Activated CD4-positive, alpha-beta T cell treated with anti-CD3 and anti-CD28 coated beads, Interleukin-2, amount 50 U/mL, for 16 hours (primary cell): ENCODE results near the gene HDAC10.
"Not testable (repeated sequence)": the region's sequence is repeated elsewhere in the genome, so short reads cannot be mapped to it uniquely, and the experiment has no call there.

Experiments used
- DNase-seq: peaks from one replicate; pipeline ENCODE4 v3.0.0-alpha.2; 2020

The HDAC10 gene

DNA sequence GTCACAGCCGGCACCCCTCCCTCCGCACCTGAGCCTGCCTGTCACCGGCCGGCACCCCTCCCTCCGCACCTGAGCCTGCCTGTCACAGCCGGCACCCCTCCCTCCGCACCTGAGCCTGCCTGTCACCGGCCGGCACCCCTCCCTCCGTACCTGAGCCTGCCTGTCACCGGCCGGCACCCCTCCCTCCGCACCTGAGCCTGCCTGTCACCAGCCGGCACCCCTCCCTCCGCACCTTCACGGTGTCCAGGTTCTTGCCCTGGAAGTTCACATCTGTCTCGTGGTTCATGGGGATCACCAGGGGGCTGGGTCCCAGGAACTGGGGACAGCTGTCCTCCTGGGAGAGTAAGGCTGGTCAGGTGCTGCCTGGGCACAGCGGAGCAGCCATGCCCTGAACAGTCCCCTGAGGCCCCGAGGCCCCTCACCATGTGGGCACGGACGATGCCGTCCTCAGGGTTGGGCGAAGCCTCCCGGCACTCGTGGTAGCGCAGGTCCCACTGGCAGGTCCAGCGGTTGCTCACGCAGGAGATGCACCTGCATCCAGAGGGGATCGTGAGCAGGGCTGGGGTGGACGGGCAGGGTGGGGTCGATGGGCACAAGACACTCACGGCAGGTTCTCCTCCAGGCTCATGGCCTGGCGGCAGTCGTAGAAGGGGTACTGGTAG is 34.6 kb upstream of the HDAC10 start:
- no peak for DNase-seq

DNA sequence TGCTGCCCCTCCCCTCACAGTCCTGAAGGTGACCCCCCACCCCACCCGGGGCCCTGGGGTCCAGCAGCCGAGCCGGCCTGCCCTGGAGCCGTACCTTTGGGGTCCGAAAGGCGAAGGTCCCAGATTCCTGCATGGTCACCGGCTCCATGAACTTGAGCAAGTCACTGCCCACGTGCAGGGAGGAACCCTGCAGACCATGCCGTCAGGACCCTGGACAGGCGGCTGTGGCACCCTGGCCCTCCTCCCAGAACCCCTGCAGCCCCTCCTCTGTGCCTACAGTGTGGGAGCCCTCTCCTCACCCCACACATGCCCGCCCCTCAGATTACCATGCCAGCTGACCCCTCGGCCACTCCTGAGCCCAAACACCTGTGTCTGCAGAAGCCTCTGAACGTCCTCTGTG is 33.4 kb upstream of the HDAC10 start:
- no peak for DNase-seq

DNA sequence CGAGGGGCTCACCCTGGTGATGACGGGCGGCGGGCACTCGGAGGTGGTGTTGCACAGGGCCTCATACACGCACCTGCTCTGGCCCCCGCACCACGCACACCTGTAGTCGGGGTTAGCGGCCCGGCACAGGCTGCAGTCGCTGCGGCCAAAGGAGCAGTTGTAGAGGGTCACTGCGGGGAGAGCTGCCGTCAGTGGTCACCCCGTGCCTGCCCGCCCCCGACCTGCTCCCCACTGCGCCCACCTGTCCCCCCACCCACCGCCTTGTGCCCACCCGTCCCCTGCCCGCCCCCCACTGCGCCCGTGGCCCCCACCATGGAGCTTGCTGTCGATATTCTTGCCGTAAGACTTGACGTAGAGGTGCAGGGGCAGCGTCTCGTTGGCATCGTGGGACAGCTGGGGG is 32.8 kb upstream of the HDAC10 start:
- no peak for DNase-seq

- DNase-seq = no peak
Measured at GRCh38 chr22:50282361-50283155, 31.5 kb upstream of the HDAC10 start.

DNA sequence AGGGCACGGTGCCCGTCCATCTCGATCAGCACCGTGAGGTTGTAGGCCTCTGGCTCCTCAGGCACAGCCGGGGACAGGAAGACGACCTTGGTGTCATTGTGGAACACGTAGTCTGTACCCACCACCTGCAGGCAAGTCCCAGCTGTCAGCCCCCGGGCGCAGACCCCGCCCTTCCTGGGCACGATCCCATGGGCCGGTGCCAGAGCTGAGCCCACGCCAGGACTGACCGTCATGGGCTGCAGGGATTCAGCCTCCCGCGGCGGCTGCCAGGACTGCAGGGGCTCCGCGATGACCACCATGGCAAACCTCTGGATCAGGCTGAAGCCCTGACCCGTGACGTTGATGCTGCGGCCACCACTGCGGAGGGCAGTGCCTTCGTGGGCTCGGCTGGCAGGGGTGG is 30.9 kb upstream of the HDAC10 start:
- no peak for DNase-seq

DNA sequence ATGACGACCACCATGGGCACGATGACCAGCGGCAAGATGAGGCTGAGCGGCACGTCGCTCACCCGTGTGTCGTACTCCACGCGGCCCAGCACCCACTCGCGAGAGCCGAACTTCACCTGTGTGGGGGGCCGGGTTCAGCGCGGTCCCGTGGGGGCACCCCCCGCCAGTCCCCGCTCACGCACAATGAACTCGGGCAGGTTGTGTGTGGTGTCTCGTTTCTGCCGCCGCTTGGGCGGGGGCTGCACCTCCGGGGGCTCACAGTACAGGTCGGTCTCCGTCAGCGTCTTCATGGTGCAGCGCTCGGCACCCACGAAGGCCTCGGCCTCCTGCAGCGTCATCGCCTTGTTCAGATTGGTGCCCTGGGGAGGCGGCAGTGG is 30.3 kb upstream of the HDAC10 start:
- no peak for DNase-seq

- no peak for DNase-seq
Measured at GRCh38 chr22:50280708-50281383, 29.8 kb upstream of the HDAC10 start.

DNA sequence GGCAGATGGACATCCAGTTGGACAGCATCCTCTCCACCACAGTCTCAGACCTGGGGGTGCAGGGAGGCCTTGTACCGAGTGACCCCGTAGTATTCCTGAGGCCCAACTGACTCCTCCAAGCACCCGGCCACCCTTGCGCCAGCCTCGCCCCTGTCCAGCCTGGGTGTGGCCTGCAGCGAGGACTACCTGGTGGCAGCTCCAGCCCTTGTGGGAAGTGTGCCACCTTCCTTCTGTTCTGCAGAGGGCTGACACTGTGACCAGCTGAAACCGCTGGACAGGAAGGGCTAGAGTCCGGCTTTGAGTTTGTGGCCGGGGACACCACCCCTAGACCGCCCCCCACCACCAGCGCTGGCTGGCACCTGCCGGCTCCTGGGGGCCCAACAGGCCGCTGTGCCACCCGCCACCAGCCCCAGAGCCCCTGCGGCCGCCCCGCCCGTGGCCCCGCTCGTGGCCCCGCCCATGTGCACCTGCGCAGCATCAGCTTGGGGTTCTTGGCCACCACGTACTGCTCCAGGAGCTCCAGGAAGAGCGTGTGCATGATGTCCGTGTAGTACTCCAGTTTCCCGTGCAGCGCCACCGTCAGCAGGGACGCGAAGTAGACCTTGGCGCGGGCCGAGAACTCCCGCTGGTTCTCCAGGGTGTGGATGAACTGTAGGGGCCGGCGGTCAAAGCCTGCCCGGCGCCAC is 29.1 kb upstream of the HDAC10 start:
- no peak for DNase-seq

GRCh38 chr22:50278956-50279619 is 28.0 kb upstream of the HDAC10 start:
- DNase-seq = no peak

DNA sequence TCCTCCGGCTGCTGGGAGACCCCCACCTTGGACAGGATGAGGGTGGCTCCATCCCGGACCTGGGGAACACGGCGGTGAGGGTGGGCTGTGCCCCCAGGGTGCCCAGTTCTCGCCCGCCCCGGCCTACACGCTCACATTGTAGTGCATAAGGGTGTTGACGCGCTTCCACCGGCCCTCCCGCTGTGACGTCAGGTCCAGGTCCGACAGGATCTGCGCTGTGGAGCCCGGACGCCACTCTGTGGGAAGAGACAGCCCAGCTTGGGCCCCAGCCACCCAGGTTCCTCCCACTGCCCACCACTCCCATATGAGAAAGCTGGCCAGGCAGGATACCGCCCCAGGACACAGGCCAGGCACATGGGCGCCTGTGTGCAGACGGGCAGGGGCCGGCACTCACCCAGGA is 27.4 kb upstream of the HDAC10 start:
- DNase-seq = no peak

DNA sequence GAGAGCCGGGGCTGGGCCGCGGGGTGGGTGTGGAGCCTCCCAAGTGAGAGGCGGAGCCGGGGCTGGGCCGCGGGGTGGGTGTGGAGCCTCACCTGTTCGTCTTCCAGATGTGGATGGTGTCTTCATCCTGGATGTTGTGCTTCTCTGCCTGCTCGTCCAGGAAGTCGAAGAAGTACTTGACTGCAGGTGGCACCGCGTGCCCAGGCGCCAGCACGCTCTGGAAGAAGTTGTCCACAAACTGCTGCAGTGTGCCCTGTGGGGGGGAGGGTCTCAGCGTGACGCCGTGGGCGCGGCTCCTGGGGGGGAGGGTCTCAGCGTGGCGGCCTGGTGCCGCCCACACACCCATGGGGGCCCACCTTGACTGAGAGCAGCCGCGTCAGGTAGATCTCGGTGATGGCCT is 26.7 kb upstream of the HDAC10 start:
- no peak for DNase-seq

DNA sequence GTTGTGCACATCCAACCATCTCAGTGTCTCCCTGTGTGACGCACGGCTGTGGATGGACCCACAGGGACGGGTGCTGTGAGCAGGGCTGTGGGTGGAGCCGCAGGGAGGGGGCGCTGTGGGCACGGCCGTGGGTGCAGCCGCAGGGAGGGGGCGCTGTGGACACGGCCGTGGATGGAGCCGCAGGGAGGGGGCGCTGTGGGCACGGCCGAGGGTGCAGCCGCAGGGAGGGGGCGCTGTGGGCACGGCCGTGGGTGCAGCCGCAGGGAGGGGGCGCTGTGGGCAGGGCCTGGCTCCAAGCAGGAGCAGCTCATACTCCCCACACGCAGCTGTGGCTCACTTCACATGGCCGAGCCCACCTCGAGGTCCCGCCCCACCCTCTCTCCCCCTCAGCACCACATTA is 25.1 kb upstream of the HDAC10 start:
- DNase-seq = peak; percentile 73

DNA sequence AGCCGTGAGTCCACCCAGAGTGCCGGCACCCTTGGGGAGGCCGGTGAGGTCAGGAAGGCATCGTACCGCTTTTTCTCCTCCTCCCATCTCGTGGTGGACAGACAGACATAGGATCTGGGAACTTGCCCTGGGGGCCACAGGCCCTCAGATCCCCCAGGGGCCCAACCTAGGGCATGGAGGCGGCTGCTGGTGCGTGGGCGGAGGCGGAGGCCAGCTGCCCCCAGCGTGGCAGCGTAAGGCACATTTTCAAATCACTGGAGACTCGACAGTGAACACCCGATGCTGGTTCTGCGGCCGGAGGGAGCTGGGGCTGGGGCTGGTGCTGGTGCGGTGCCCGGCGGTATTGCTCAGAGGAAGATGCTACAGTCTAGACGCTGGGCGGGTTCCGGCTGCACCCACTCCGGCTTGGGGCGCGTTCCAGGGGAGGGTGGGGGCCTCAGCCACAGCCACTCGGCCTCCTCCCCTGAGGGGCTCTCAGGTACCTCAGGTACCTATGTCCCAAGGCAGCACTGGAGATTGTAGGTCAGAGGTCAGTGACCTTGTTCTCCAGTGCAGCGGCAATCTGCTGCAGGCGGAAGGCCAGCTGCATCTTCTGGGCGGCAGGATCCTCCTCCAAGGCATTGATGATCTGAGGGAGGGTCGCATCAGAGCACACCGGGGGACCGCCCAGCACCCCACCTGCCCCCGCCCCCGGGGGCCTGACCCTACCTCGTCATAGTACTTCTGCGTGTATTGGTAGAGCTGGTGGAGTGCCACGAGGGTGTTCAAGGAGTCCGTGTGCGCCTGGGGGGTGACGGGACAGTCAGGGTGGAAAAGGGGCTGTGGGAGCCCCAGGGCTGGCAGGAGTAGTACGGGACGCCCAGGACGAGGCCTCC is 24.4 kb upstream of the HDAC10 start:
- no peak for DNase-seq

DNA sequence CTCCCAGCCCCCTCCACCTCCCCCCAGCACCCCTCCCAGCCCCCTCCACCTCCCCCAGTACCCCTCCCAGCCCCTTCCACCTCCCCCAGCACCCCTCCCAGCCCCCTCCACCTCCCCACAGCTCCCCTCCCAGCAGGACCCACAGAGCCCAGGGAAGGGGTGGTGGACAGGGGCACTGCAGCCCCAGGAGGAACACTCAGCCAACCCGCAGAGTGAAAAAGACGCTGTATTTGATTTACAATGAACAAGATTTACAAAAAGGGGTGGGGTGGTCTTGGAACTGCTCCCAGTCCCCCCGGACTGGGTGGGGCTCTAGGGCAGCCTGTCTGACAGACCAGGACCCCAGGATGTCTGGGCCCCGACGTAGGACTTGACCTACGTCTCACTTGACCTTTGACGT is 23.7 kb upstream of the HDAC10 start:
- DNase-seq = no peak

DNA sequence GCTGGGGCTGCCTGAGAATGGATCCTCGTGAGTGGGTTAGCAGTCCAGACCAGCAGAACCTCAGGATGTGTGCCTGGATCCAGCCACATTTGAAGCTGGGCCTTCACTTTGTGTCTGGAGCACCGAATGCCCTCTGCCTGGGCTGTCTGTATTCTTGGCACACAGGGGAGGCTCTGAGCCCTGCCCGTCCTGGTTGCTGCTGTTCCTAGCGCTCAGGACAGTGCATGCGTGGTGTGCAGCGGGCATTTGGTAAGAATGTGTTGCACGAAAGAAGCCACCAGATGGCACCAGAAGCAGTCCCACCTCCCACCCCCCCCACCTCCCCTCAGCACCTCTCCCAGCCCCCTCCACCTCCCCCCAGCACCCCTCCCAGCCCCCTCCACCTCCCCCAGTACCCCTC is 23.2 kb upstream of the HDAC10 start:
- DNase-seq = peak; percentile 64

GRCh38 chr22:50273781-50274180 is 22.7 kb upstream of the HDAC10 start:
- not testable (repeated sequence) for DNase-seq

DNA sequence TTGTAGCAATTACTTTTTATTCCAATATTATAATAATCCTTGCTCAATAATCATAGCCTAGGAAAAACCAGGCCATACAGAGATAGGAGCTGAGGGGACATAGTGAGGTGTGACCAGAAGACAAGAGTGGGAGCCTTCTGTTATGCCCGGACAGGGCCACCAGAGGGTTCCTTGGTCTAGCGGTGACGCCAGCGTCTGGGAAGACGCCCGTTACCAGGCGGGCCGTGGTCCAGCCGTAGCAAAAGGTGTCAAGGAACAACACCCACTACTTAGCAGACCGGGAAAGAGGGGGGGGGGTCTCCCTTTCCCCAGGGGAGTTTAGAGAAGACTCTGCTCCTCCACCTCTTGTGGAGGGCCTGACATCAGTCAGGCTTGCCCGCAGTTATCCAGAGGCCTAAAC is 22.3 kb upstream of the HDAC10 start:
- not testable (repeated sequence) for DNase-seq

- DNase-seq = no peak
Measured at GRCh38 chr22:50272044-50272802, 21.2 kb upstream of the HDAC10 start.

DNA sequence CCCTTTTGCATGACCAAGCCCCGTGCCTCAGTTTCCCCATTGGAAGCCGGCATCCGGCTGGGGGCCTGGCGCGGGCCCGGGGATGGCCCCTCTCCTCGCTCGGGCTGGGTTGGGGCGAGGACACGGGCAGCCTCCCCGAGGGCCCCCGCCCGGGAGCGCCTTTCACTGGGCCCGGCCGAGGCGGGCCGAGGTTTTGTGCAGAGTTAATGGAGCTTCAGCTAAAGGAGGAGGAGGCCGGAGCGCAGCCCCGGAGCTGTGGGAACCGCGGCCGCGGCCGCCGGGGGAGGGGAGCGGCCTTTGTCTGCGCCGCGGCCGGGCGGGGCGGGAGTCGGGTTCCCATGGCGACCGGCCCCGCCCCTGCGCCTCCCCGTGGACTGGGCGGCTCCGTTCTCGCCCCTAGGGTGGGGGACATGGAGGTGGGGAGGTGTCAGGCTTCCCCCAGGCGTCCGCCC is 20.5 kb upstream of the HDAC10 start:
- peak; percentile 58 for DNase-seq

- peak; percentile 54 for DNase-seq
Measured at GRCh38 chr22:50270666-50271394, 19.8 kb upstream of the HDAC10 start.
